NCI-H510A treated with DMSO at 0.1 percent for 48 hours (cell line): ENCODE results near the gene SIX3.
A peak's percentile ranks its signal among the peaks of the same experiment; 100 is the strongest.

Source experiments
- DNase-seq: peaks from one replicate; lab custom pipeline; 2025; lab: John Stamatoyannopoulos, UW

The SIX3 gene

DNA sequence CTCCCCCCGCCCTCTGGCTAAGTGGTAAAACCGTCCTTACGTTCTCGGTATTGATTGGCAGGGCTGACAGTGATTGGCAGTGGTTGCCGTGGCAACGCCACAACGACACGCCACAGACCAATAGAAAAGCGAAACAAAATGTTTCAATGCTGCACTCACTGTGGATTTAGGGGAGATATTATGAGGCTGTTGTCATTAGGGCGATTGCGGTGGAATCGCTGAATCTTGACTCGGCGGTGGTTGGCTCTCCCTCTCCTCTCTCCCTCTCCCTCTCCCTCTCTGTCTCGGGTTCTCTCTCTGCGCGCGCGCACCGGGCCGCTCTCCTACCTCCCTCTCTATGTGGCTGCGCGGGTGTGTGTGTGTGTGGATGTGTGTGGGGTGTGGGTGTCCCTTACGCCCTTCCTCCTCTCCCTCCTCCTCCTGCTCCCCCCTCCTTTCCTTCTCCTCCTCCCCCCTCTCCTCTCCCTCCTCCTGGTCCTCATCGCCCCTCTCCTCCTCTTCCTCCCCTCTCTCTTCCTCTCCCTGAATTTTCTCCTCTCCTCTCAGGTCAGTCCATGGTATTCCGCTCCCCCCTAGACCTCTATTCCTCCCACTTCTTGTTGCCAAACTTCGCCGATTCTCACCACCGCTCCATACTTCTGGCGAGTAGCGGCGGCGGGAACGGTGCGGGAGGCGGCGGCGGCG, at the start of gene SIX3:
Gene SIX3 (plus strand): TSS at position 152 of the 684 bp plus-strand sequence. CDS start 403 bp downstream, at position 555.
- DNase-seq, result peak; percentile 64

DNA sequence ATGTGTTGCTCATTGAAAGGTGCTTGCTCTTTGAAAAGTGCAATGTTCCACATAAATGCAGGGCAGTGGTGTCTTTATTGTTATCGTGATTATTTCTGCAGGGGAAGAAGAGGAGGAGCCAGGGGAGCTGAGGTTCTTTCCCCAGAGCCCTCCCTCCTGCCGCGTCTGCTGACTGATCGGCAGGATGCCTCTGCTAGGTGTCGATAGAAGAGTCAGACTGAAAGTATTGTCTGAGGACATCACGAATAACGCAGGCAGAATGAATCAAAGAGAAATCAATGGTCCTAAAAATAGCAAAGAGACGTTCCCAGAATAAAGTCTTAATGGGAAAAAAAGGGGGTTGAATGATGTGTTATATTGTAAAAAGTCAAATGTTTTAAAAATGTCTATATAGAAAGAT, 47.4 kb upstream of the SIX3 start:
- DNase-seq, result no peak

DNA sequence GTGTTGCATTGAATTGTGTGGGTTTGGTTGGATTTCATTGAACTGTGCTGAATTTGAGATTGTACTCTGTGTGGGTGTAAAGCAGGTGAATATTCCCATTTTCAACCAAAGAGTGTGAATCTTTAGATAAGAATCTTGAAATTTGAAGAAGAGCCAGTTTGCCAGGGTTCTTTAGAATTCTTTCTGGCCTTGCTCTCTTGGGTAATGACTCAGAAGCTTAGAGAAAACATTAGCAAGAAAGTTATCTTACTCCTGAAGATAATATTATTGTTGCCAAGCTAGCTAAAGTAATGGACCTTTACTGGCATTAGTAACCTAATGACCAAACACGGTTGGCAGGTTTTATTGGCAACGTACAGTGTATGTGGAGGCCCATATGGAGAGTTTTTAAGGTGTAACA, 46.4 kb upstream of the SIX3 start:
- no peak for DNase-seq

DNA sequence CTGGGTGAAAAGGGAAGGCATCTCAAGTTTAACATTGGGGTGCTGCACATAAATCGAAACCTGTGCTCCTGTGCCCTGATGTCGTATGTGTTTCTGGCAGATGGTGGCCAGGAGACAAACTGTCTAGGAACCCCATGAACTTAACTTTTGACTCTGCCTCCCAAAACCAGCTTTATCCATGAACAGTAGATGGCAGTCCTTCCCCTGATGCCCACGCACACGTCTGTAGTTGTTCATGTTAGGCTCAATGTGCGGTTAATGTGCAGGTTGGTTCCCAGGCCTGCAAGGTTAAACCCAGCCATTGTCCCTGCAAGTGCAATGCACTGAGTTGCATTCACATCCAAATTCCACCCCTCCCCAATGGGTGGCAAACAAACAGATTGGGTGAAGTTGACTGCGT, 44.1 kb upstream of the SIX3 start:
- DNase-seq, result no peak

DNA sequence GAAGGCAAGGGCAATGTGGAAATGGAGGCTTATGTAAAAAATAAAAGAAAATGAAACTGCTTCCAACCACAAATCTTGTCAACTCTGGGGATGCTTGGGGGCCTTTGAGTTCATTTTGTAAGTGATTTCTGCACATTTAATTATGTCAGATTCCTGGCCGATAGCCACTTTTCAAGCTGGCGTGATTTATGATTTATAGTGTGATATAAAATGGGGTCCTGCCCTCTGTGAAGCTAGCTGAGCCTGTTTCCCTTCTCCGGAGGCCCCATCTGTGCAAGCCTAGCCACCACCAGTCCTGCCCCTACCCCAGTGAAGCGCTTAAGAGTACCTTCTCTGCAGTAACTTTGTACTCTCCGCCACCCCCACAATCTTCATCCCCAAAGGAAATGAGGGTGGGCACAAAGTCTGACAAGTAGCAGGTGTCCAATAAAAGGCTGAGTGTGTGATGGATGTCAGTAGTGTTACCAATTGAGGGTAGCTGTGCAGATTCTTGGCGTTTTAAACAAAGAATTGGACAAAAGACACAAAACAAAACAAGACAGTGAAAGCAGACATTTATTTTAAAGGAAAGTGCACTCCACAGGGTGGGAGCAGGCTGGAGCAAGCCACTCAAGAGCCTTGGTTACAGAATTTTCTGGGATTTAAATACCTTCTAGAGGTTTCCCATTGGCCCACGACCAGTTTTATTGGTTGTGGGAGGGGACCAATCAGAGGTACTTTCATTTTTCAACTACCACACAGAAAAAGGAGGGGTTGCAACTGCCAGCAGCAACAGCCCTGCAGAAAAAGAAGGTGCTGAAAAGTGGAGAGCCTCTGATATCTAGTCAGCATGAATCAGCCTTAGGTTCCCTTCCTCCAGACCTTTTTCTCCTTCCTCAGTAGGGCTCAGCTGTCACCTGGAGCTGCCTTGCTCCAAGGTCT, 39.0 kb upstream of the SIX3 start:
- DNase-seq, result no peak

DNA sequence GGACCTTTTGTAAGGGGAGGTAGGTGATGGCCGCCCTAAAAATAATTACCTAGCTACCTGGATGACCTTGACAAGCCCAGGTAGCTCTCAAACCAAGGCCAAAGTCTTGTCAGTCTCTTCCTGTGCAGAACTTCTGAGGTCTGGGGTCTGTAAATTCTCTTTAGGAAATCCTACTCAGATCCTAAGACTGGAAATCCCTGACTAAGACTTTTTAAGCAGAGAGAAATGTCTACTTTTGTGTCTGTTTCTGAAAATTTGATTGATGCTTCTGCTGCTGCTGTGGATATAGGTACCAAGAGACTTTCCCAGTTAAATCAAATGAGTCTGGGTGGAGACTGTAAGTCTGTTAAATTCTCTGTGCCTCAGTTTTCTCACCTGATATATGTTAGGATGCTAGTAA, 36.9 kb upstream of the SIX3 start:
- no peak for DNase-seq

DNA sequence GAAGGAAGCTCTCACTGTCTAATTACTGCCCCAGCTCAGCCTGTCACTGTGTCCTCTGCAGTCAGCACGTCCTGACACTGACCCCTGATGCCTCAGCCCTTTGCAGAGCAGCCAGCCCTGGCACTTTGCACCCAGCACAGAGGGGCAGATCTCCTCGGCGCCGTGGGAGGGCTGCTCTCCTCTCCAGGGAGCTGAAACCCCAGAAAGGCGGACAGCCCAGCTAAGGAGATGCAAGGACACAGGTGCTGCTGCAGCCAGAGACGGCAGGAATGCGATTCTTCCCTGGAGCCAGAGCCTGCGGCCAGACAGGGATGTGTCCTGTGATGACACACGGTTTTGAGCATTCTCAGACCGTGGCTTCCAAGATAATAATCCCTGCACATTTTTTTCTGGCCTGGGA, 34.5 kb upstream of the SIX3 start:
- DNase-seq, result no peak

DNA sequence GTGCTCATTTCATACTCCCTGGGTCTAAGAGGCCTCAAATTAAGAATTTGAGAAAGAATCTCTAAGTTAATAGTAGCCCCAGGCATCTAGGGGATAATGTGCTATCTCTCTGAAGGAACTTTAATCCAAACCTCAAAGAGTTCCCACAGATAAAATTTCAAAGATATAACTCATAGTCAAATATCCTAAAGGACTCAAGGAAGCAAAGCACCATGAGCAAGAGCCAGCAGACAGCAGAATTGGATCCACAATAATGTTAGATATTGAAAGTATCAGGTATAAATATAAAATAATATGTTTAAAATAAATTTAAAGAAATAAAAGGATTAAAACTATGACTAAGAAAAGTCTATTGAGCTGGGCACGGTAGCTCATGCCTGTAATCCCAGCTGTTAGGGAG, 31.7 kb upstream of the SIX3 start:
- DNase-seq, result no peak

DNA sequence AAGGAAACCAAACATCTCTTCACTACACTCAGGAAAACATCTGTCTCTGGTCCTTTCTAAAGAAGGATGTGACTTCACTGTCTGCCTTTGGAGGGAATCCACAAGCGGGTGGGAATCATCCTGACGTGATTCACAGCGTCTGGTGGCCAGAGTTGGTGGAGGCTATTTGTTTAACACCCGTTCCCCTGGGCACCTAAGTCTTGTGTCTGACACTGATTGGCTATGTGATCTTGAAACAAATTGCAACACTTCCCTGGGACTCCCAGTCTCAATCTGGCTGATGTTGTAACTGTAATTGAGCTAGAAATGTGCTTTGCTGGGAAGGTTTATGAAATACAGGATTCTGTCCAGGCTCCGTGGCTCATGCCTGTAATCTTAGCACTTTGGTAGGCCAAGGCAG, 28.8 kb upstream of the SIX3 start:
- DNase-seq, result no peak

DNA sequence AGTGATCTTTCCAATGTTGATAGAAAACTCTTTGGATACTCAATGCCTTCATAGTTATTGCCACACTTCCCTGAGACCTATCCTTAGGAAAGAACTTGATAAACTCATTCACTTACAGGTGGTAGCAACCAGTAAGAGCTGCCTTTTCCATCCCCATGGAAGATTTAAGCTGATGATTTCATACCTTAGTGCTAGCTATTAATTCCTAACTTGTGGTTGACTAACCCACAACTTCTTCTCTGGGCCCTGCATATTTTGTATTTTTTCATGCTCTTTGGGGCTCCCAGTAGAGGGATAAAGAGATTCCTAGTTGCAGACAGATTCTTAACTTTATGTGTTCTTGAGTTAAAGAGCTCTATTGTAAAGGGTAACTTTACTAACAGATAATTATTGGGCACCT, 25.2 kb upstream of the SIX3 start:
- DNase-seq, result no peak

DNA sequence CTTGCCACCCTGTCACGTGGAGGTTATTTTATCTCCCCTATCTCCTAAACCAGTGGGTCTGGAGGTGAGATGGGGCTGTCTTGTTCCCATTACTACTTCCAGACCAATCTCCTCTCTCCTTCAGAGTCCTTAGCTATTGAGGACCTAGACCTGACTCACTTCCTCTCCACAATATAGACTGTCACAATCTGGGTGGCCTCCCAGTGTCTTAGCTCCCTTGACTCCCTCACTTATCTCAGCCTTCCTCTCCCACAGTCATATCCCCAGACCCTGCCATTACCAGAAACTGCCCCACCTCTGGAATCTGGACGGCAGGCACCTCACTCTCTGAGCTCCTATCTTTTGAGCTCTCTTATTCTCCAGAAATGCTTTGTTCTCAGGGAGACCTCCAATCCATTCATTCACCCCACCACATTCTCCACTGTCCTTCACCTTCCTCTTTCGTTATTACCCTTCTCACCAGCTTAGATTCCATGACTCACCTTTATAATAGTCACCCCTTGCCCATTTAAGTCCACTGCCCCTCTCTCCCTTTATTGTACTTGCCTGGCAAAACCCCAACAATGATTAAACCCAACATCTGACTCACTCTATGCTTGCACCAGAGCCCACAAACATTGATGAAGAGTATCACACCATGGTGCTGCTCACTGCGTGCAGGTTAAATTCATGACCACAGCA, 23.3 kb upstream of the SIX3 start:
- DNase-seq, result no peak

DNA sequence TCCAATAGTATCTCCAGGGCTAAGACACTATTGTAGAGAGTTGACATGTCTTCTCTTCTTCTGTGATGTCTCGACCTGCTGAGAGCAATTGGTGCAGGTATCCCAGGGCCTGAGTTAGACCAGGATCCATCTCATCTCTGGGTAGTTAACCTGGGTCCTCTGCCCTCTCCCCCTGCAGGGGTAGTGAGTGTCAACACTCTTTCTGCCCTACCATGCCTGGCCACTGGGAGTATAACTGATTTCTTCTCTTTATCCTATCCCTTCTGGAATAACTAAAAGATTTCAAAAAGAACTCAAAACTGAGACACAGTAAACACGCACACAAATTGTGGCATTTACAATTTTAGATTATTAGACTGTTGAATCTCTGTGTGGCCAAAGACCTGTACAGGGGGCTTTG, 20.8 kb upstream of the SIX3 start:
- DNase-seq, result no peak

DNA sequence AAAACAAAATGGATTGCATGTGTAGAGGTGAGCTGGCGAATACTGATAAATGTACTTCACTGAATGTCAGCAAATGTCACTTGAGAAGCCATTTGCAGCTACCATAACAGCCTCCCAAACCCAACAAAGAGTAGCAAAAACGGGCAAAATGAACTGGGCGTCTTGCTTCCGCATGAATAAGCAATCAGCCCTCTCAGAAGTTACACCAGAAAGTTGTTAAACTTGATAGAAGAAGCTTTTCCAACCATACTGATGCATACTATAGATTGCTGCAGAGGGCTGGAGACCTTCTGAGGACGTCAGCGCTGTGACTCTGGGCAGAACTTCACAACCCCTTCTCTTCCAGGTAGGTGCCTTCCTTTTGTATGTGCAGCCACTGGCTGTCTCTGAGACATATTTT, 18.7 kb upstream of the SIX3 start:
- DNase-seq, result no peak

DNA sequence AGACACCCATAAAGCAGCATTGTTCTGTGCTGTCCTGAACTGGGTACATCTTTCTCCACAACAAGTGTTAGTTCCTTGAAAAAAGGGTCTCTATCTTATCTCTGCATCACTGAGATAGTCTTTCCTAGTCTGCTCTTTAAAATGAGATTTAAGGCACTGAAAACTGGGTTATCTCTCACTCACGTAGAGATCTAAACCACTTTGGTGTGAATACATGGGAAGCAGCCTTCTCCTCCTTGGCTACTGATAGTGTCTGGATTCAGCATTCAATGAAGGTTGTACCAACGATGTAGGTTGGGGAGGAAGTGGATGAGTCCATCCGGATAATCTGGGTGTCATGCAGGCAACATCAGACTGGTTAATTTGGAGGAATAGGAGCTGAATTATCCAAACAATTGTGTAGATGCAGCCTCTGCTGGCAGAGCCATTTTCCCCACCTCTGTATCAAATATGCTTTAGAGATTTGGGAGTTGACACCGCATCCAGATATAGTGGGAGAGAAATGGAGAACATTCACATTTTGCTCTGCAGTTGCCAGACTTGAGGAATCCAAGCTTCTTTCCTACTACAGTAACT, 15.9 kb upstream of the SIX3 start:
- DNase-seq, result no peak

DNA sequence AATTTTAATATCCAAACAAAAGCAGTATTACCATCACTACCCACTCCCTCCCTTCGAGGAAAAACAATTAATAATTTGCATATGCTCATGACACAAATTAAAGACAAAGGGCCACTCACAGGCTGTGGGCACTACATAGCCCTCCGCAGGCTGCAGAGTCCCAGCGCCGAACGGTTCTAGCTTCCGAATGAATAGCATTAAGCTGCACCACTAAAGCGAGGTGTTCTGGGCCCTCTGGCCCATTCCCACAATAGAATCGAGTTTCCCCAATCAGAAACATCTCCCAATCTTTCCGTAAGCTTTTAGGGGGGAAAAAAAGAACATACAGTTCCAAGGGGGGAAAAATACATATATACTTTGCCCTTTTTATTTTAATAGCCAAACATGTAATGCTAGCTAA, 14.5 kb upstream of the SIX3 start:
- DNase-seq, result no peak

DNA sequence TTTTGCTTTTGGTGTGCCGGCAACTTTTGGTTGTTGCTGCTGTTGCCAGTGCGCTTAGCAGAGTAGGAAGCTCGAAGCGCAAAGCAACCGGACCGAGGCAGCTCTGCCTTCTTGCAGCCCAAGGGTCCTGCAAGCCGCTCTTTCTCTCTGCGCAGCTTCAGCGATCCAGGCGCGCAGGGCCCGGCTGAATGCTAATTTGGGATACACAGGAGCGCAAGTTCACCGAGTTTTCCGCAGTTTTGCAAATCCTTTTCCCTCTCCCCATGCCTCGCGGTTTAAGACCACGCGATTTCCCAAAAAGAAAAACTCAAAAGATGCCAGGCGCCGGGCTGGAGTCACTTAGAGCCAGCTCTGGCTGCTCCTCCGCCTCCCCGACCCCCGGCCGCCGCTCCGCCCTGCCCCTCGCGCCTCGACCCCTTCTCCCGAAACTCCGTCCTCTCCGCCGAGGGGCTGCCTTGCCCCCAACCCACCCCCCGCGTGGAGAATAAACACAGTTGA, 13.5 kb upstream of the SIX3 start:
- DNase-seq, result no peak

DNA sequence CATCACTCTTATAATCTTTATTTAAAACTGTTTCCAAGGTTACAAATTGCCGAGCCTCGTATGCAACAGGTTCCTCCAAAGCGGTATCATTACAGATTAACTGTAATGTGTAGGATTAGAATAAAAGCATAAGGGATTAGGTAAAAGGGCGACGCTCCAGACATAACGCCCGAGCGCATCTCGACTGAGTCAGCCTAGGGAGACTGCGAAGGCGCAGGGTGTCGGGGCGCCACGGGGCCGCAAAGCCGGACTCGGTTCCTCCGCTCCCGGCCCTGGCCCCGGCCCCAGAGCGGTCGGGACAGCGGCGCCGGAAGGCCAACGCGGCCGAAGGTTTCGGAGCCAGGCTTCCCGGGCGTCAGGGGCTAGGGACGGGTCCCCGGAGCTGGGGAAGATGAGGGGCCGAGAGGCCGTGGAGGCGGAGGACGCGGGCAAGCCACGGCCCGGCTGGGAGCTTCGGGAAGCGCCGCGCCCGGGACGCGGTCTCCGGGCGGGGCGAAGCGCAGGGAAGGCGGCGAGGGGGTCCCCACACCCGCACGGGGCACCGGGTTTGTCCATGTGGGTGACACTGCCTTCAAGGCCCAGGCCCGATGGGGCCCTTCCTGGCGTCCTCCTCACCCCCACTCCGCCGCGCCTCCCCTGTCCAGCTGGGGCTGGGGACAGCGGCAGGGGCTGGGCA, 12.9 kb upstream of the SIX3 start:
- DNase-seq, result no peak

DNA sequence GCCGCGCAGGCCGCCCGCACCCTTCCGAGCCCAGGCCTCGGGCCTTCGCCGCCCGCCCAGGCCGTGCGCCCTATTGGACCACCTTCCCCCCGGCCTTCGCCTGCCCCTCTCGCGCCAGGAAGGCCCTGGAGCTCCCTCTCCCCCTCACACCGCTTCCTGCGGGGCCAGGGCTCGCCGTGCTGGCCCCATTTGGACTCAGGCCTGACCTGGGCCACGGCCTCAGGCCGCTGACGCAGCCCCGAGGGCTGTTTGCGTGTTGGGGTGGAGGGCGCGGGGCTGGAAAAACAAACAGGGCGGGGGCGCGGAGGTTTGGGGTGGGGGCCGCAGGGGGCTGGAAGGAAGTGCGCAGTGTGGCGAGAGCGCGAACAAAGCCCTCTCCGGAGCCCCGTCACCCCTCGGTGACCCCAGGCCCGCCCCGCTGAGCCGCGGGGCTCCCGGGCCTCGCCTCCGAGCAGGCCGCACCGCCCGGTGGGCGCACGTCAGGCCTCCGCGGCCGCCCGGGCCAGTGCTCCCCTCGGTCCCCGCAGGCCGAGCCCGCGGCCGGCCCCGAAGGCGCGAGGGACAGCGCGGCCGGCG, 12.3 kb upstream of the SIX3 start:
- DNase-seq, result no peak

DNA sequence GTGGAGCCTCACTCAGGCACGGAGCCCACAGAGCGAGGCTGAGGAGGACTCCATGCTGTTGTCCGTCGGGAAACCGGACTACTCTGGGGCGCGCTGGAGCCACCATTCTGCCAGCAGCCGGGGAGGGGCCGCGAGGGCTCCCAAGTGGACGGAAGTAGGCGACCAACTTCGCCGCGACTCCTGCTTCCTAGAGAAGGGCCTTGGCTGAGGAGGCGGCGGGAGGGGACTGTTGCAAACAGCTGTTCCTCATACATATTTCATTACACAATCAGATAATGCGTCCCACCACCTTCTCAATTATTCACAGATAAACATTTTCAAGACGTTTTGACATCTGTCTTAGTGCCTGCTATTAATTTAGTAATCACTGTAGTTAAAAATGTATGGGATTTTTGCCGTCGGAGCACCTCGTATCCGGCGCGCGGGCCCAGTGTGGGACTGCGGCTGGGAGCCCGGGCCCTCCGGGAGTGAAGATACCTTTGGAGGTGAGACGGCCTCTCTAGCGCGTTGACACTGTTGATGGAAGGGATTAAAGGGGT, 11.7 kb upstream of the SIX3 start:
- no peak for DNase-seq

DNA sequence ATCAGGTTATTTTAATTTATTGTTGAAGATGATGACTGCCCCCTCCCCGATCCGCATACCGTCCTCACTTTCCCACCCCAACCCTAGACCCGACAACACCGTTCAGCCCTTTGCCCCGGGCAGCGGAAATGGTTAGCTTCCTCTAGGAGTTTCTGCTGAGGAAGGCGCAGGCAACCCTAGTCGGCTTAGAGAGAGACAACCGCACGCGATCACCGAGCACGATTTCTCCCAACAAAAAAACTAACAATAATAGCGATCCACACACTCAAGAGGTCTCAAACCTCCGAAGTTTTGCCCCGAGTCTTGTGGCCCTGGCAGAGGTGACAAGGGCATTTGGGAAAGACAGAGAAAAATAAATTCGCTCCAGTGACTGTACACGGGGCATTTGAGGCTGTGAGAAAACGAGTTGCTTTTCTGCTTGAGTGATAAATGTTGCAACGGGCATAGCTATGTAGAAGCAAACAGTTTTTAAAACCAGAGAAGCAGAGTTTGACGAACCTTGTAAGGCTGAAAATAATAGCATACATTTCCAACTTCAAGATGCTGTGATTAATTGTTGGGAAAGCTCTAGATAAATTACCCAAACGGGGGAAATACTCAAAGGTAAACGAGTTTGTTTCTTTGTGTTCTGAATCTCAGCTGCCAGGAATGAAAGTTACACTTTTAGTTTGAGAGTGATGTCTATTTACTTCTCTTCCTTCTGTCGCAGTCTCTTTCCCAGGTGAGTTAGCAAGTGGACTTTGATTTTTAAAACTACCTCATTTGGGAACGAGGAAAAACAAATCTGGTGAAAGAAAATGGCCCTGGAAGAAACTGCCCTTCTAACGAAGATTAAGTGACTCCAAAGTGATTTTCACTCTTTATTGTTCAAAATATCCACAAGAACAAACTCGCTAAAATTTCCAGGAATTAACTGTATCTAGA, 11.0 kb upstream of the SIX3 start:
- no peak for DNase-seq
